ENCODE results near the gene OR1A1.
"Not testable (repeated sequence)": the region's sequence is repeated elsewhere in the genome, so short reads cannot be mapped to it uniquely, and the experiment has no call there.

Gene OR1A1

GRCh38 chr17:3249013-3249412 lies 41.5 kb downstream of the OR1A1 start:
- not testable (repeated sequence) for H4K20me1 ChIP-seq (ENCODE audit: insufficient read depth, low read length); H3K4me1 ChIP-seq (ENCODE audit: insufficient read depth, low read length); H3K36me3 ChIP-seq (ENCODE audit: insufficient read depth, low read length); ATAC-seq (ENCODE audit: insufficient read depth, low read depth); H3K79me2 ChIP-seq (ENCODE audit: insufficient read depth, low read length); H3K4me2 ChIP-seq (ENCODE audit: insufficient read depth, low read length); H2AFZ ChIP-seq (ENCODE audit: low read depth, low read length); H3K4me3 ChIP-seq (ENCODE audit: low read depth in 1 of 2, low read length in 2 of 2); H3K27me3 ChIP-seq (ENCODE audit: insufficient read depth, low read length, poor library complexity); DNase-seq; H3K9ac ChIP-seq (ENCODE audit: low read depth, low read length); H3K9me3 ChIP-seq (ENCODE audit: insufficient read depth, low read length, severe bottlenecking); H3K27ac ChIP-seq (ENCODE audit: low read length)

- Histone ChIP-seq H3K4me1 (ENCODE audit: insufficient read depth, low read length) (no peaks in the 10 kb centered on the region), H3K9me3 (ENCODE audit: insufficient read depth, low read length, severe bottlenecking) (no peaks in the 10 kb centered on the region), H3K79me2 (ENCODE audit: insufficient read depth, low read length) (no peaks in the 10 kb centered on the region), H2AFZ (ENCODE audit: low read depth, low read length) (no peak overlapping the region), H3K4me3 (ENCODE audit: low read depth in 1 of 2, low read length in 2 of 2) (no peak overlapping the region), H3K27me3 (ENCODE audit: insufficient read depth, low read length, poor library complexity) (peaks cover 3% of the 10 kb centered on the region), H4K20me1 (ENCODE audit: insufficient read depth, low read length) (no peaks in the 10 kb centered on the region), H3K27ac (ENCODE audit: low read length) (no peak overlapping the region), H3K4me2 (ENCODE audit: insufficient read depth, low read length) (no peak overlapping the region), H3K36me3 (ENCODE audit: insufficient read depth, low read length) (no peaks in the 10 kb centered on the region), H3K9ac (ENCODE audit: low read depth, low read length) (no peak overlapping the region)
- DNase-seq = no peak
- no peak for ATAC-seq (ENCODE audit: insufficient read depth, low read depth)
- TF ChIP-seq CTCF (IDR thresholded peaks at IDR 0.05; ENCODE audit: borderline replicate concordance, extremely low read depth, low read length, poor library complexity, severe bottlenecking) (no peak), EZH2 (IDR thresholded peaks at IDR 0.05; ENCODE audit: borderline replicate concordance, low read depth, low read length, severe bottlenecking) (no peak)
Observed at GRCh38 chr17:3256575-3256974, 49.1 kb downstream of the OR1A1 start.

GRCh38 chr17:3260163-3260562 lies 52.7 kb downstream of the OR1A1 start:
- Histone ChIP-seq H3K4me3 (ENCODE audit: low read depth in 1 of 2, low read length in 2 of 2) (no peak overlapping the region), H3K36me3 (ENCODE audit: insufficient read depth, low read length) (no peaks in the 10 kb centered on the region), H3K4me1 (ENCODE audit: insufficient read depth, low read length) (no peaks in the 10 kb centered on the region), H3K27me3 (ENCODE audit: insufficient read depth, low read length, poor library complexity) (peaks cover 11% of the 10 kb centered on the region), H3K4me2 (ENCODE audit: insufficient read depth, low read length) (no peak overlapping the region), H3K9me3 (ENCODE audit: insufficient read depth, low read length, severe bottlenecking) (no peaks in the 10 kb centered on the region), H3K79me2 (ENCODE audit: insufficient read depth, low read length) (no peaks in the 10 kb centered on the region), H2AFZ (ENCODE audit: low read depth, low read length) (no peak overlapping the region), H4K20me1 (ENCODE audit: insufficient read depth, low read length) (no peaks in the 10 kb centered on the region), H3K9ac (ENCODE audit: low read depth, low read length) (no peak overlapping the region), H3K27ac (ENCODE audit: low read length) (no peak overlapping the region)
- DNase-seq (no peak), ATAC-seq (ENCODE audit: insufficient read depth, low read depth) (no peak)
- no peak for TF ChIP-seq CTCF (IDR thresholded peaks at IDR 0.05; ENCODE audit: borderline replicate concordance, extremely low read depth, low read length, poor library complexity, severe bottlenecking)
- no peak for TF ChIP-seq EZH2 (IDR thresholded peaks at IDR 0.05; ENCODE audit: borderline replicate concordance, low read depth, low read length, severe bottlenecking)

- H3K27me3 ChIP-seq (ENCODE audit: insufficient read depth, low read length, poor library complexity) = peaks cover 11% of the 10 kb centered on the region
- DNase-seq = no peak
- no peak overlapping the region for H3K4me2 ChIP-seq (ENCODE audit: insufficient read depth, low read length)
- no peak overlapping the region for H3K9ac ChIP-seq (ENCODE audit: low read depth, low read length)
- no peaks in the 10 kb centered on the region for H3K9me3 ChIP-seq (ENCODE audit: insufficient read depth, low read length, severe bottlenecking)
- TF ChIP-seq EZH2 (IDR thresholded peaks at IDR 0.05; ENCODE audit: borderline replicate concordance, low read depth, low read length, severe bottlenecking) = no peak
- TF ChIP-seq CTCF (IDR thresholded peaks at IDR 0.05; ENCODE audit: borderline replicate concordance, extremely low read depth, low read length, poor library complexity, severe bottlenecking) = no peak
- H3K27ac ChIP-seq (ENCODE audit: low read length) = no peak overlapping the region
- no peaks in the 10 kb centered on the region for H4K20me1 ChIP-seq (ENCODE audit: insufficient read depth, low read length)
- H2AFZ ChIP-seq (ENCODE audit: low read depth, low read length) = no peak overlapping the region
- H3K4me3 ChIP-seq (ENCODE audit: low read depth in 1 of 2, low read length in 2 of 2) = no peak overlapping the region
- ATAC-seq (ENCODE audit: insufficient read depth, low read depth) = no peak
- no peaks in the 10 kb centered on the region for H3K4me1 ChIP-seq (ENCODE audit: insufficient read depth, low read length)
- H3K36me3 ChIP-seq (ENCODE audit: insufficient read depth, low read length) = no peaks in the 10 kb centered on the region
- H3K79me2 ChIP-seq (ENCODE audit: insufficient read depth, low read length) = no peaks in the 10 kb centered on the region
Observed at GRCh38 chr17:3260600-3260999, 53.1 kb downstream of the OR1A1 start.
